HCT116 (cell line): Measurements from ENCODE around the gene AK5. TPM values are rescaled to one million over a fixed set of nuclear protein-coding genes. Genes with fewer than 3 reads are reported as not detected.

ENCODE experiments used
- ATAC-seq: fragments of 200-7000 bp; cut with Tn5 transposase; 2 replicates; pipeline ENCODE4 v1.9.1; 2020; ENCODE audit warnings: mild to moderate bottlenecking, moderate library complexity
- BruUV-seq: library from RNA; stranded (reverse); fragments of 400-500 nt; replicated peaks from 2 replicates; lab custom pipeline; 2021; lab: Mats Ljungman, UMichigan
- CTCF ChIA-PET: fragments of 300-600 bp; sonication (Branson Sonifier 250); formaldehyde crosslinking; loops from one replicate; lab custom pipeline; 2021; ENCODE audit warnings: antibody characterized with exemption; lab: Charles Lee
- POLR2A ChIA-PET: fragments of 300-600, 350-600 bp; sonication (Branson Sonifier 250); formaldehyde crosslinking; loops from one replicate; lab custom pipeline; 2021; ENCODE audit warnings: antibody characterized with exemption; lab: Charles Lee
- RAD21 ChIA-PET, 2 experiments: fragments of 300-600 bp; sonication (Branson Sonifier 250); formaldehyde crosslinking; loops; one replicate each; lab custom pipeline; 2023; ENCODE audit warnings: low total read pairs in 2 of 2; ENCODE audit not compliant: uncharacterized antibody in 2 of 2, unreplicated experiment in 2 of 2, low non-redundant PET in 1 of 2; lab: Charles Lee
- DNase-seq: peaks from one replicate; pipeline ENCODE4 v3.0.0-alpha.2; 2010; ENCODE audit warnings: low read depth, low spot score
- H2AFZ ChIP-seq: fragments of 200-600 bp; shearing (Covaris generic), sonication (generic); 2 replicates; pipeline ENCODE4 v1.6.1; 2017; ENCODE audit warnings: low read depth, mixed run types, mixed read lengths, antibody characterized with exemption, low read length; ENCODE audit not compliant: poor library complexity, severe bottlenecking
- H3K27ac ChIP-seq: 2 replicates; pipeline ENCODE4 v1.5.1; 2012; ENCODE audit warnings: low read depth, low read length
- H3K27me3 ChIP-seq: fragments of 200-600 bp; sonication (generic); 2 replicates; pipeline ENCODE4 v1.6.1; 2016; ENCODE audit warnings: mixed run types, low read length, mixed read lengths; ENCODE audit not compliant: insufficient read depth
- H3K36me3 ChIP-seq, 2 experiments: fragments of 200-500 bp in 1 of 2; fragments of 200-600 bp in 1 of 2; sonication (Bioruptor generic) in 1 of 2; sonication (generic) in 1 of 2; 2 replicates each; pipeline versions ENCODE4 v1.5.1 to v1.6.1; 2014 to 2016; ENCODE audit warnings: low read length in 2 of 2, inconsistent platforms in 1 of 2, mixed read lengths in 1 of 2, mixed run types in 1 of 2; ENCODE audit not compliant: insufficient read depth in 2 of 2, control insufficient read depth in 1 of 2
- H3K4me1 ChIP-seq, 2 experiments: fragments of 200-600 bp in 1 of 2; sonication (generic) in 1 of 2; 2 replicates each; pipeline versions ENCODE4 v1.5.1 to v1.6.1; 2012 to 2017; ENCODE audit warnings: low read length in 2 of 2, inconsistent platforms in 1 of 2, mild to moderate bottlenecking in 1 of 2, mixed read lengths in 1 of 2, mixed run types in 1 of 2, moderate library complexity in 1 of 2; ENCODE audit not compliant: insufficient read depth in 2 of 2, control insufficient read depth in 1 of 2
- H3K4me2 ChIP-seq: fragments of 200-600 bp; sonication (generic); 2 replicates; pipeline ENCODE4 v1.6.1; 2017; ENCODE audit warnings: mixed run types, low read length, mixed read lengths
- H3K4me3 ChIP-seq, 2 experiments: fragments of 200-600 bp in 1 of 2; sonication (generic) in 1 of 2; replicated peaks in 1 of 2; 2 replicates each; pipeline ENCODE4 v1.5.1; 2011 to 2016; ENCODE audit warnings: low read length in 2 of 2, control low read depth in 1 of 2, low read depth in 1 of 2, mild to moderate bottlenecking in 1 of 2, mixed read lengths in 1 of 2, mixed run types in 1 of 2
- H3K79me2 ChIP-seq: fragments of 200-600 bp; sonication (generic); 2 replicates; pipeline ENCODE4 v1.6.1; 2017; ENCODE audit warnings: mild to moderate bottlenecking, mixed run types, low read length, moderate library complexity, mixed read lengths; ENCODE audit not compliant: insufficient read depth
- H3K9ac ChIP-seq: fragments of 200-600 bp; sonication (generic); 2 replicates; pipeline ENCODE4 v1.6.1; 2016; ENCODE audit warnings: low read length, mixed read lengths
- H3K9me2 ChIP-seq: fragments of 200-600 bp; sonication (generic), shearing (Covaris generic); 2 replicates; pipeline ENCODE4 v1.6.1; 2017; ENCODE audit warnings: mixed run types, mild to moderate bottlenecking, moderate library complexity; ENCODE audit not compliant: insufficient read depth
- H3K9me3 ChIP-seq, 2 experiments: fragments of 200-500 bp in 1 of 2; fragments of 200-600 bp in 1 of 2; sonication (Bioruptor generic) in 1 of 2; sonication (generic) in 1 of 2; 2 replicates each; pipeline ENCODE4 v1.6.1; 2014 to 2017; ENCODE audit warnings: low read length in 2 of 2, mixed read lengths in 2 of 2, inconsistent platforms in 1 of 2, low read depth in 1 of 2, mild to moderate bottlenecking in 1 of 2, mixed run types in 1 of 2, moderate library complexity in 1 of 2; ENCODE audit not compliant: control insufficient read depth in 1 of 2, insufficient read depth in 1 of 2
- H4K20me1 ChIP-seq: fragments of 200-600 bp; sonication (generic), shearing (Covaris generic); 2 replicates; pipeline ENCODE4 v1.6.1; 2017; ENCODE audit warnings: mixed run types, mild to moderate bottlenecking, moderate library complexity; ENCODE audit not compliant: insufficient read depth
- CBX3 ChIP-seq: IDR thresholded peaks from 2 replicates; pipeline ENCODE4 v1.6.1; 2012; ENCODE audit warnings: low read depth
- CEBPB ChIP-seq: IDR thresholded peaks from 2 replicates; pipeline ENCODE4 v1.6.1; 2012; ENCODE audit warnings: low read depth
- EGR1 ChIP-seq: IDR thresholded peaks from 2 replicates; pipeline ENCODE4 v1.6.1; 2012; ENCODE audit warnings: low read depth
- ELF1 ChIP-seq: IDR thresholded peaks from 2 replicates; pipeline ENCODE4 v1.6.1; 2012; ENCODE audit warnings: low read depth, borderline replicate concordance
- EZH2 ChIP-seq: fragments of 200-600 bp; sonication (generic); IDR thresholded peaks from 2 replicates; pipeline ENCODE4 v1.6.1; 2017; ENCODE audit warnings: antibody characterized with exemption, mixed run types
- EZH2phosphoT487 ChIP-seq: fragments of 200-600 bp; IDR thresholded peaks from 2 replicates; pipeline ENCODE4 v1.6.1; 2018; ENCODE audit warnings: antibody characterized with exemption, borderline replicate concordance
- FOSL1 ChIP-seq: IDR thresholded peaks from 2 replicates; pipeline ENCODE4 v1.6.1; 2012; ENCODE audit warnings: low read depth
- JUND ChIP-seq: IDR thresholded peaks from 2 replicates; pipeline ENCODE4 v1.6.1; 2012
- POLR2A ChIP-seq: IDR thresholded peaks from 2 replicates; pipeline ENCODE4 v1.7.0; 2011; ENCODE audit warnings: borderline replicate concordance; ENCODE audit not compliant: insufficient read depth, insufficient read length; ENCODE audit errors: extremely low read depth
- POLR2AphosphoS5 ChIP-seq: IDR thresholded peaks from 2 replicates; pipeline ENCODE4 v1.6.1; 2011; ENCODE audit warnings: mild to moderate bottlenecking, low read depth, low read length, moderate library complexity
- RAD21 ChIP-seq: IDR thresholded peaks from 2 replicates; pipeline ENCODE4 v1.6.1; 2012; ENCODE audit warnings: low read depth, mild to moderate bottlenecking
- SIN3A ChIP-seq: IDR thresholded peaks from 2 replicates; pipeline ENCODE4 v1.6.1; 2012; ENCODE audit warnings: low read depth
- SP1 ChIP-seq: IDR thresholded peaks from 2 replicates; pipeline ENCODE4 v1.6.1; 2012; ENCODE audit warnings: low read depth
- SRF ChIP-seq: IDR thresholded peaks from 2 replicates; pipeline ENCODE4 v1.6.1; 2012; ENCODE audit warnings: low read depth
- YY1 ChIP-seq: IDR thresholded peaks from 2 replicates; pipeline ENCODE4 v1.6.1; 2011; ENCODE audit warnings: low read length, low read depth, moderate library complexity, mild to moderate bottlenecking; ENCODE audit not compliant: insufficient replicate concordance; ENCODE audit errors: extremely low read depth
- ZNF274 ChIP-seq: fragments of 200-500 bp; sonication (Bioruptor generic); IDR thresholded peaks from 2 replicates; pipeline ENCODE4 v1.6.1; 2014; ENCODE audit warnings: mild to moderate bottlenecking, low read depth, low read length, inconsistent platforms
- intact Hi-C: fragments of 100-400 bp; cut with micrococcal nuclease; formaldehyde crosslinking; loops from 2 replicates; pipeline ENCODE4 v1.10.0; 2022
- total RNA-seq: library from RNA; stranded (reverse); gene quantifications from one replicate; pipeline ENCODE4 v1.2.1, GENCODE V29; 2021; ENCODE audit not compliant: unreplicated experiment
- TF ChIP-seq, protein P1 (sequence below): IDR thresholded peaks from 2 replicates; pipeline ENCODE4 v1.6.1; 2012; ENCODE audit warnings: low read depth
- TF ChIP-seq, protein P2 (sequence below): IDR thresholded peaks from 2 replicates; pipeline ENCODE4 v1.6.1; 2012
- TF ChIP-seq, protein P3 (sequence below): IDR thresholded peaks from 2 replicates; pipeline ENCODE4 v1.6.1; 2012
- TF ChIP-seq, protein P4 (sequence below), 3 experiments: fragments of 200-600 bp in 1 of 3; sonication (generic) in 1 of 3; IDR thresholded peaks in 2 of 3; conservative IDR thresholded peaks in 1 of 3; 2 replicates each; pipeline ENCODE4 v1.5.1; 2012 to 2017; ENCODE audit warnings: low read depth in 2 of 3, low read length in 2 of 3, antibody characterized with exemption in 1 of 3, borderline replicate concordance in 1 of 3, control low read depth in 1 of 3, mild to moderate bottlenecking in 1 of 3, mixed read lengths in 1 of 3, mixed run types in 1 of 3, moderate library complexity in 1 of 3; ENCODE audit not compliant: insufficient read depth in 1 of 3

The AK5 gene
- total RNA-seq, 1 experiment from 2014 or later = 0.22 TPM

DNA sequence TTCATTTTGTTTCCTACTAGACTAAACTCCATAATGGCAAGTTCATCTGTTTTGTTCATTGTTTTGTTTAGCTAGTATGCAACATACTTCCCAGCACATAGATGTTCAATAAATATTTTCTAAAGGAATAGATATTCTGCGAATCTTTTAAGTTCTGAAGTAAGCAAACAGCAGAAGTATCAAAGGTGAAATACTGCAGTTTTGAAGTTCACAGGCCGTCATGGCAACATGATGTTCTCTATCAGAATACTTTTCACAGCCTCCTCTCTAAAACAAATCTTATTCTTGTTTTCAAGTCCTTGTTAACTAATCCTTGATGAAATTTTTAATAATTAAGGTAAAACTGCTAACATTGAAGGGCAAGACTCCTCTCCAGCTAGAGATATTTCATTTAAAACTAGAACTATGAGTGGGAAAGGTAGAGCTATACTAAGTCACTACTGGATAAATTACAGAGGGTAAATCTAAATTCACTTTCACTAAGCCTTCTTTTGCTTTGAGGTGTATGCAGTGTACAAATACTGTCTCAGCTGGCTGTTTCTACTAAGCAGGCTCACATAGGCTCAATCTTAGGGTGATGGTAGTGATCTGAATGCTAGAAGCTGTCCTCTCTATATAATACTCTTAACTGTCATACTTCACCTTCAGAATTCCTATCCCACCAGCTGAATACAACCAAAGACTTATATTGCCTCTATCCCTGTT is 303.9 kb downstream of the AK5 start:
- Histone ChIP-seq H3K4me2 (no peak overlapping the region), H4K20me1 (peaks cover 11% of the 10 kb centered on the region; the same call in 1 of the 2 replicates), H3K27ac (no peak overlapping the region), H3K9me3 (no peaks in the 10 kb centered on the region), H3K9ac (no peak overlapping the region), H3K79me2 (peaks cover 48% of the 10 kb centered on the region), H3K27me3 (no peaks in the 10 kb centered on the region), H3K36me3 (peaks cover 0 to 5% of the 10 kb centered on the region in 2 experiments; a peak in 1 of 4 replicates), H3K4me1 (no peaks in the 10 kb centered on the region), H3K4me3 (no peak overlapping the region), H3K9me2 (no peaks in the 10 kb centered on the region), H2AFZ (no peak overlapping the region)
- RAD21 ChIA-PET = no interaction called here
- CTCF ChIA-PET = no interaction called here
- TF ChIP-seq EZH2 (no peak), CEBPB (no peak), SP1 (no peak), ZNF274 (no peak), SIN3A (no peak), EGR1 (no peak), POLR2AphosphoS5 (no peak), SRF (no peak), YY1 (no peak), EZH2phosphoT487 (no peak), RAD21 (no peak), FOSL1 (no peak), POLR2A (no peak), JUND (no peak), ELF1 (no peak), CBX3 (no peak)
- TF ChIP-seq, protein P1, sequence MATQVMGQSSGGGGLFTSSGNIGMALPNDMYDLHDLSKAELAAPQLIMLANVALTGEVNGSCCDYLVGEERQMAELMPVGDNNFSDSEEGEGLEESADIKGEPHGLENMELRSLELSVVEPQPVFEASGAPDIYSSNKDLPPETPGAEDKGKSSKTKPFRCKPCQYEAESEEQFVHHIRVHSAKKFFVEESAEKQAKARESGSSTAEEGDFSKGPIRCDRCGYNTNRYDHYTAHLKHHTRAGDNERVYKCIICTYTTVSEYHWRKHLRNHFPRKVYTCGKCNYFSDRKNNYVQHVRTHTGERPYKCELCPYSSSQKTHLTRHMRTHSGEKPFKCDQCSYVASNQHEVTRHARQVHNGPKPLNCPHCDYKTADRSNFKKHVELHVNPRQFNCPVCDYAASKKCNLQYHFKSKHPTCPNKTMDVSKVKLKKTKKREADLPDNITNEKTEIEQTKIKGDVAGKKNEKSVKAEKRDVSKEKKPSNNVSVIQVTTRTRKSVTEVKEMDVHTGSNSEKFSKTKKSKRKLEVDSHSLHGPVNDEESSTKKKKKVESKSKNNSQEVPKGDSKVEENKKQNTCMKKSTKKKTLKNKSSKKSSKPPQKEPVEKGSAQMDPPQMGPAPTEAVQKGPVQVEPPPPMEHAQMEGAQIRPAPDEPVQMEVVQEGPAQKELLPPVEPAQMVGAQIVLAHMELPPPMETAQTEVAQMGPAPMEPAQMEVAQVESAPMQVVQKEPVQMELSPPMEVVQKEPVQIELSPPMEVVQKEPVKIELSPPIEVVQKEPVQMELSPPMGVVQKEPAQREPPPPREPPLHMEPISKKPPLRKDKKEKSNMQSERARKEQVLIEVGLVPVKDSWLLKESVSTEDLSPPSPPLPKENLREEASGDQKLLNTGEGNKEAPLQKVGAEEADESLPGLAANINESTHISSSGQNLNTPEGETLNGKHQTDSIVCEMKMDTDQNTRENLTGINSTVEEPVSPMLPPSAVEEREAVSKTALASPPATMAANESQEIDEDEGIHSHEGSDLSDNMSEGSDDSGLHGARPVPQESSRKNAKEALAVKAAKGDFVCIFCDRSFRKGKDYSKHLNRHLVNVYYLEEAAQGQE = no peak
- TF ChIP-seq, protein P2, sequence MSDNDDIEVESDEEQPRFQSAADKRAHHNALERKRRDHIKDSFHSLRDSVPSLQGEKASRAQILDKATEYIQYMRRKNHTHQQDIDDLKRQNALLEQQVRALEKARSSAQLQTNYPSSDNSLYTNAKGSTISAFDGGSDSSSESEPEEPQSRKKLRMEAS = no peak
- TF ChIP-seq, protein P3, sequence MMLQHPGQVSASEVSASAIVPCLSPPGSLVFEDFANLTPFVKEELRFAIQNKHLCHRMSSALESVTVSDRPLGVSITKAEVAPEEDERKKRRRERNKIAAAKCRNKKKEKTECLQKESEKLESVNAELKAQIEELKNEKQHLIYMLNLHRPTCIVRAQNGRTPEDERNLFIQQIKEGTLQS = no peak
- TF ChIP-seq, protein P4, sequence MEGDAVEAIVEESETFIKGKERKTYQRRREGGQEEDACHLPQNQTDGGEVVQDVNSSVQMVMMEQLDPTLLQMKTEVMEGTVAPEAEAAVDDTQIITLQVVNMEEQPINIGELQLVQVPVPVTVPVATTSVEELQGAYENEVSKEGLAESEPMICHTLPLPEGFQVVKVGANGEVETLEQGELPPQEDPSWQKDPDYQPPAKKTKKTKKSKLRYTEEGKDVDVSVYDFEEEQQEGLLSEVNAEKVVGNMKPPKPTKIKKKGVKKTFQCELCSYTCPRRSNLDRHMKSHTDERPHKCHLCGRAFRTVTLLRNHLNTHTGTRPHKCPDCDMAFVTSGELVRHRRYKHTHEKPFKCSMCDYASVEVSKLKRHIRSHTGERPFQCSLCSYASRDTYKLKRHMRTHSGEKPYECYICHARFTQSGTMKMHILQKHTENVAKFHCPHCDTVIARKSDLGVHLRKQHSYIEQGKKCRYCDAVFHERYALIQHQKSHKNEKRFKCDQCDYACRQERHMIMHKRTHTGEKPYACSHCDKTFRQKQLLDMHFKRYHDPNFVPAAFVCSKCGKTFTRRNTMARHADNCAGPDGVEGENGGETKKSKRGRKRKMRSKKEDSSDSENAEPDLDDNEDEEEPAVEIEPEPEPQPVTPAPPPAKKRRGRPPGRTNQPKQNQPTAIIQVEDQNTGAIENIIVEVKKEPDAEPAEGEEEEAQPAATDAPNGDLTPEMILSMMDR (IDR thresholded peaks at IDR 0.05 in 2 of 3, conservative IDR thresholded peaks at IDR 0.05 in 1 of 3; ENCODE audit: borderline replicate concordance in 1 of 3, insufficient read depth in 1 of 3, low read depth in 2 of 3, low read length in 2 of 3) = no peak
- intact Hi-C loops = no loop called here
- DNase-seq = no peak
- ATAC-seq = no peak
- POLR2A ChIA-PET = no interaction called here
- no TSS peak for BruUV-seq
